HepG2 (cell line): ENCODE data around the gene CDK2. TPM values are rescaled to one million over a fixed set of nuclear protein-coding genes. Genes with fewer than 3 reads are reported as not detected.

ENCODE experiments used
- JUND ChIP-seq: sonication (generic); formaldehyde crosslinking; IDR thresholded peaks from 2 replicates; pipeline ENCODE4 v1.8.0; 2022; ENCODE audit warnings: mild to moderate bottlenecking, missing genetic modification reagents
- NFYB ChIP-seq: sonication (generic); formaldehyde crosslinking; IDR thresholded peaks from 2 replicates; pipeline ENCODE4 v1.4.0; 2020; ENCODE audit warnings: missing genetic modification reagents
- SALL2 ChIP-seq: sonication (generic); formaldehyde crosslinking; IDR thresholded peaks from 2 replicates; pipeline ENCODE4 v1.8.1; 2023; ENCODE audit warnings: mild to moderate bottlenecking, missing genetic modification reagents, inconsistent platforms
- ZBTB1 ChIP-seq: sonication (generic); formaldehyde crosslinking; IDR thresholded peaks from 2 replicates; pipeline ENCODE4 v1.4.0; 2020; ENCODE audit warnings: missing genetic modification reagents, borderline replicate concordance
- ZNF329 ChIP-seq: sonication (generic); formaldehyde crosslinking; IDR thresholded peaks from 2 replicates; pipeline ENCODE4 v1.9.0; 2021; ENCODE audit warnings: low read depth, mild to moderate bottlenecking, missing genetic modification reagents
- ZNF598 ChIP-seq: sonication (generic); formaldehyde crosslinking; IDR thresholded peaks from 2 replicates; pipeline ENCODE4 v1.5.1; 2020; ENCODE audit warnings: mild to moderate bottlenecking, missing genetic modification reagents, borderline replicate concordance
- ZNF703 ChIP-seq: sonication (generic); formaldehyde crosslinking; IDR thresholded peaks from 2 replicates; pipeline ENCODE4 v1.5.1; 2020; ENCODE audit warnings: missing genetic modification reagents, mild to moderate bottlenecking, moderate library complexity, borderline replicate concordance
- polyA plus RNA-seq, 8 experiments: library from polyadenylated mRNA; depleted of rRNA in 3 of 8; stranded (reverse) in 7 of 8; unstranded in 1 of 8; fragments of >200 nt; fragmentation: Illumina TruSeq in 4 of 8; extraction: Trizol in 4 of 8; gene quantifications; 2 replicates each; pipeline versions ENCODE4 v1.2.1 to v1.2.3, GENCODE V29; 2011 to 2016; ENCODE audit warnings: low read depth in 4 of 8, missing spikeins in 1 of 8, mixed read lengths in 1 of 8; ENCODE audit not compliant: insufficient read depth in 1 of 8
- total RNA-seq, 5 experiments: library from RNA; depleted of rRNA; stranded (reverse); fragments of >200 nt; fragmentation: Illumina TruSeq; extraction: Trizol; gene quantifications; 2 replicates each; pipeline ENCODE4 v1.2.3, GENCODE V29; 2016; ENCODE audit warnings: low read depth in 1 of 5
- TF ChIP-seq, protein P1 (sequence below): sonication (generic); formaldehyde crosslinking; IDR thresholded peaks from 2 replicates; pipeline ENCODE4 v1.4.0; 2020; ENCODE audit warnings: mild to moderate bottlenecking, missing genetic modification reagents
- TF ChIP-seq, protein P2 (sequence below): IDR thresholded peaks from 2 replicates; pipeline ENCODE4 v1.6.1; 2018; ENCODE audit warnings: missing genetic modification reagents, mild to moderate bottlenecking, missing compliant biosample characterization
- TF ChIP-seq, protein P3 (sequence below): sonication (generic); formaldehyde crosslinking; IDR thresholded peaks from 2 replicates; pipeline ENCODE4 v1.8.0; 2022; ENCODE audit warnings: low read depth, missing genetic modification reagents
- TF ChIP-seq, protein P4 (sequence below): sonication (generic); formaldehyde crosslinking; IDR thresholded peaks from 2 replicates; pipeline ENCODE4 v1.4.0; 2020; ENCODE audit warnings: missing genetic modification reagents, borderline replicate concordance

Gene CDK2
- total and polyA plus RNA-seq, 2 of the 13 experiments (the other 11 are each of a cell fraction or from before 2014, with no cell fraction given), result 47.5 to 52.6 TPM

DNA sequence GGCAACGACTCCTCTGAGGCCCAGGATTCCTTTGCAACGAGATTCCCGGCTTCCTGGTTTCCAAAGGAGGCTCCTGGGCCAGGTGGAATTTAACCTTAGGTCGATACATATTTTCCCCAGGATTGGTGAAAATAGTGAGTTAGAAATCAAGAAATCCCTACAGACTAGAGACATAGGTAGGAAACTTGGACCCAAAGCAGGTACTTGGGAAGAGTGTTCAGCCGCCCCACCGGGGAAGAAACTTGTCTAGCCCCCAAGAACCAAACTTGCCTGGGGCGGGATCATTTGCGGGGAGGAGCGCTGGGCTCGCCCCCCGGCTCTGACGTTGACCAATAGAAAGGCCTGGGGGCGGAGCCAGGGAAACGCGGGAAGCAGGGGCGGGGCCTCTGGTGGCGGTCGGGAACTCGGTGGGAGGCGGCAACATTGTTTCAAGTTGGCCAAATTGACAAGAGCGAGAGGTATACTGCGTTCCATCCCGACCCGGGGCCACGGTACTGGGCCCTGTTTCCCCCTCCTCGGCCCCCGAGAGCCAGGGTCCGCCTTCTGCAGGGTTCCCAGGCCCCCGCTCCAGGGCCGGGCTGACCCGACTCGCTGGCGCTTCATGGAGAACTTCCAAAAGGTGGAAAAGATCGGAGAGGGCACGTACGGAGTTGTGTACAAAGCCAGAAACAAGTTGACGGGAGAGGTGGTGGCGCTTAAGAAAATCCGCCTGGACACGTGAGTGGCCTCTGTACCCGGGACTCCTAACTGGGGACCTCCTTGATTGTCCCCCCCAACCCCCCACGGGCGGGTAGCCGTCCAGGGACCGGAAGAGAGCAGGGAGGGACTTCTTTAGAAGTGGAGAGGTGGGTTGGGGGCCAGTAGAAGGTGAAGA, at the start of gene CDK2 (continued):
- TF ChIP-seq, protein P1, sequence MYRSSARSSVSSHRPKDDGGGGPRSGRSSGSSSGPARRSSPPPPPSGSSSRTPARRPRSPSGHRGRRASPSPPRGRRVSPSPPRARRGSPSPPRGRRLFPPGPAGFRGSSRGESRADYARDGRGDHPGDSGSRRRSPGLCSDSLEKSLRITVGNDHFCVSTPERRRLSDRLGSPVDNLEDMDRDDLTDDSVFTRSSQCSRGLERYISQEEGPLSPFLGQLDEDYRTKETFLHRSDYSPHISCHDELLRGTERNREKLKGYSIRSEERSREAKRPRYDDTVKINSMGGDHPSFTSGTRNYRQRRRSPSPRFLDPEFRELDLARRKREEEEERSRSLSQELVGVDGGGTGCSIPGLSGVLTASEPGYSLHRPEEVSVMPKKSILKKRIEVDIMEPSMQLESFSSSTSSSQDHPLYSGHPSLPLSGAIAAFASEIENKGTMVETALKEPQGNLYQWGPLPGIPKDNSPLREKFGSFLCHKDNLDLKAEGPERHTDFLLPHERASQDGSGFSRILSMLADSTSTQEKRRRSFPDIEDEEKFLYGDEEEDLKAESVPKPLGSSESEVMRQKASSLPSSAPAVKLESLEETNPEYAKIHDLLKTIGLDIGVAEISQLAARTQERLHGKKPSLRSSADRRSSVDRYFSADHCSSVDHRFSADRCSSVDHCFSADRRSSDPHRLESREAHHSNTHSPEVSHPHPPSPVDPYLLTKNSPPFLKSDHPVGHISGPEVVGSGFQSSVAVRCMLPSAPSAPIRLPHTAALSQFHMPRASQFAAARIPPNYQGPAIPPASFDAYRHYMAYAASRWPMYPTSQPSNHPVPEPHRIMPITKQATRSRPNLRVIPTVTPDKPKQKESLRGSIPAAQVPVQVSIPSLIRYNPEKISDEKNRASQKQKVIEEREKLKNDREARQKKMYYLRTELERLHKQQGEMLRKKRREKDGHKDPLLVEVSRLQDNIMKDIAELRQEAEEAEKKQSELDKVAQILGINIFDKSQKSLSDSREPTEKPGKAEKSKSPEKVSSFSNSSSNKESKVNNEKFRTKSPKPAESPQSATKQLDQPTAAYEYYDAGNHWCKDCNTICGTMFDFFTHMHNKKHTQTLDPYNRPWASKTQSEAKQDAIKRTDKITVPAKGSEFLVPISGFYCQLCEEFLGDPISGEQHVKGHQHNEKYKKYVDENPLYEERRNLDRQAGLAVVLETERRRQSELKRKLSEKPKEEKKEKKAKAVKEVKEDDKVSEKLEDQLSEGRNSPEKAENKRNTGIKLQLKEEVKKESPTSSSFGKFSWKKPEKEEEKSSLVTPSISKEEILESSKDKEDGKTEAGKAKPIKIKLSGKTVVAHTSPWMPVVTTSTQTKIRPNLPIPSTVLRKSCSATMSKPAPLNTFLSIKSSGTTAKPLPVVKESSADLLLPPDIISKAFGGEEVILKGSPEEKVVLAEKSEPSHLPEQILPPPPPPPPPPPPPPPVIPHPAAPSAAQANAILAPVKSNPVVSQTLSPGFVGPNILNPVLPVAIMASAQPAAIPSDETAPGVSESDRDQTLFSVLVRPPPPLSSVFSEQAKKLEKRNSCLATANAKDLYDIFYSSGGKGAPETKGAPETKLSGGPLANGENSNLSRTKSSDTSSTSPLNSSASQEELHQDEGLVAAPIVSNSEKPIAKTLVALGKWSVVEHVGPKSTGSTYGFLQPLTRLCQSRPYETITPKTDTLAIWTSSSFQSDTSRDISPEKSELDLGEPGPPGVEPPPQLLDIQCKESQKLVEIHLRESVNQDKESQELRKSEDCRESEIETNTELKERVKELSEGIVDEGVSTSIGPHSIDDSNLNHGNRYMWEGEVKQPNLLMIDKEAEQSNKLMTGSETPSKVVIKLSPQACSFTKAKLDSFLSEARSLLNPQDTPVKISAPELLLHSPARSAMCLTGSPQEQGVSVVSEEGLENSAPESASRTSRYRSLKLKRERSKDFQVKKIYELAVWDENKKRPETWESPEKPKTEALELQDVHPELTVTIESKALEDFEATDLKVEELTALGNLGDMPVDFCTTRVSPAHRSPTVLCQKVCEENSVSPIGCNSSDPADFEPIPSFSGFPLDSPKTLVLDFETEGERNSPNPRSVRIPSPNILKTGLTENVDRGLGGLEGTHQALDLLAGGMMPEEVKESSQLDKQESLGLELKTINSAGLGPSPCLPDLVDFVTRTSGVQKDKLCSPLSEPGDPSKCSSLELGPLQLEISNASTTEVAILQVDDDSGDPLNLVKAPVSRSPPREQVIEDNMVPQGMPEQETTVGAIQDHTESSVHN, result no peak
- TF ChIP-seq ZNF703 (CRISPR knock-in tag), result no peak
- TF ChIP-seq SALL2 (CRISPR knock-in tag), result no peak
- no peak for TF ChIP-seq ZNF329
- no peak for TF ChIP-seq JUND (CRISPR knock-in tag)
- TF ChIP-seq, protein P2, sequence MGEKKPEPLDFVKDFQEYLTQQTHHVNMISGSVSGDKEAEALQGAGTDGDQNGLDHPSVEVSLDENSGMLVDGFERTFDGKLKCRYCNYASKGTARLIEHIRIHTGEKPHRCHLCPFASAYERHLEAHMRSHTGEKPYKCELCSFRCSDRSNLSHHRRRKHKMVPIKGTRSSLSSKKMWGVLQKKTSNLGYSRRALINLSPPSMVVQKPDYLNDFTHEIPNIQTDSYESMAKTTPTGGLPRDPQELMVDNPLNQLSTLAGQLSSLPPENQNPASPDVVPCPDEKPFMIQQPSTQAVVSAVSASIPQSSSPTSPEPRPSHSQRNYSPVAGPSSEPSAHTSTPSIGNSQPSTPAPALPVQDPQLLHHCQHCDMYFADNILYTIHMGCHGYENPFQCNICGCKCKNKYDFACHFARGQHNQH (CRISPR knock-in tag), result peak; percentile 20; the same call in 1 of the 2 replicates
- TF ChIP-seq, protein P3, sequence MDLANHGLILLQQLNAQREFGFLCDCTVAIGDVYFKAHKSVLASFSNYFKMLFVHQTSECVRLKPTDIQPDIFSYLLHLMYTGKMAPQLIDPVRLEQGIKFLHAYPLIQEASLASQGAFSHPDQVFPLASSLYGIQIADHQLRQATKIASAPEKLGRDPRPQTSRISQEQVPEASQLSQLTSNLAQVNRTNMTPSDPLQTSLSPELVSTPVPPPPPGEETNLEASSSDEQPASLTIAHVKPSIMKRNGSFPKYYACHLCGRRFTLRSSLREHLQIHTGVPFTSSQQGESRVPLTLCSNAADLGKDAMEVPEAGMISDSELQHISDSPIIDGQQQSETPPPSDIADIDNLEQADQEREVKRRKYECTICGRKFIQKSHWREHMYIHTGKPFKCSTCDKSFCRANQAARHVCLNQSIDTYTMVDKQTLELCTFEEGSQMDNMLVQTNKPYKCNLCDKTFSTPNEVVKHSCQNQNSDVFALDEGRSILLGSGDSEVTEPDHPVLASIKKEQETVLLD (CRISPR knock-in tag), result no peak
- peak; percentile 86 for TF ChIP-seq NFYB (CRISPR knock-in tag)
- no peak for TF ChIP-seq ZBTB1 (CRISPR knock-in tag)
- TF ChIP-seq, protein P4, sequence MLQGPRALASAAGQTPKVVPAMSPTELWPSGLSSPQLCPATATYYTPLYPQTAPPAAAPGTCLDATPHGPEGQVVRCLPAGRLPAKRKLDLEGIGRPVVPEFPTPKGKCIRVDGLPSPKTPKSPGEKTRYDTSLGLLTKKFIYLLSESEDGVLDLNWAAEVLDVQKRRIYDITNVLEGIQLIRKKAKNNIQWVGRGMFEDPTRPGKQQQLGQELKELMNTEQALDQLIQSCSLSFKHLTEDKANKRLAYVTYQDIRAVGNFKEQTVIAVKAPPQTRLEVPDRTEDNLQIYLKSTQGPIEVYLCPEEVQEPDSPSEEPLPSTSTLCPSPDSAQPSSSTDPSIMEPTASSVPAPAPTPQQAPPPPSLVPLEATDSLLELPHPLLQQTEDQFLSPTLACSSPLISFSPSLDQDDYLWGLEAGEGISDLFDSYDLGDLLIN (CRISPR knock-in tag), result no peak
- peak; percentile 46; the same call in 1 of the 2 replicates for TF ChIP-seq ZNF598
